NB4 (cell line): Measurements from ENCODE around the gene MED20.

Experiments
- DNase-seq: peaks from one replicate; pipeline ENCODE4 v3.0.0; 2010; ENCODE audit warnings: low read depth
- H3K4me3 ChIP-seq: one replicate; pipeline ENCODE4 v1.5.1; 2011; ENCODE audit warnings: mild to moderate bottlenecking, low read depth, low read length, moderate library complexity
- CTCF ChIP-seq: IDR thresholded peaks from one replicate; pipeline ENCODE4 v1.5.1; 2012; ENCODE audit warnings: low read depth, low read length
- MAX ChIP-seq: IDR thresholded peaks from 2 replicates; pipeline ENCODE4 v1.6.1; 2011; ENCODE audit warnings: low read depth, low read length
- MYC ChIP-seq: IDR thresholded peaks from 2 replicates; pipeline ENCODE4 v1.6.1; 2011; ENCODE audit warnings: low read depth, low read length
- POLR2A ChIP-seq: IDR thresholded peaks from 2 replicates; pipeline ENCODE4 v1.6.1; 2011; ENCODE audit warnings: mild to moderate bottlenecking; ENCODE audit not compliant: insufficient read length; ENCODE audit errors: extremely low read depth

Gene MED20

GRCh38 chr6:41938590-41939175 lies 17.7 kb upstream of the MED20 start:
- no peak for DNase-seq
- H3K4me3 ChIP-seq = peak overlapping the region; percentile 97
- TF ChIP-seq POLR2A (no peak), MAX (no peak), CTCF (no peak), MYC (no peak)

- DNase-seq = peak; percentile 98
- H3K4me3 ChIP-seq = peak overlapping the region; percentile 97
- TF ChIP-seq POLR2A (no peak), MYC (no peak), MAX (no peak; the same call in 1 of the 2 replicates), CTCF (no peak)
These were observed 17.1 kb upstream of the MED20 start for GRCh38 chr6:41937861-41938574.

- TF ChIP-seq MAX (no peak), CTCF (no peak), MYC (no peak), POLR2A (no peak)
- no peak for DNase-seq
- H3K4me3 ChIP-seq = peak overlapping the region; percentile 97
These were observed 16.5 kb upstream of the MED20 start for GRCh38 chr6:41937472-41937860.

DNA sequence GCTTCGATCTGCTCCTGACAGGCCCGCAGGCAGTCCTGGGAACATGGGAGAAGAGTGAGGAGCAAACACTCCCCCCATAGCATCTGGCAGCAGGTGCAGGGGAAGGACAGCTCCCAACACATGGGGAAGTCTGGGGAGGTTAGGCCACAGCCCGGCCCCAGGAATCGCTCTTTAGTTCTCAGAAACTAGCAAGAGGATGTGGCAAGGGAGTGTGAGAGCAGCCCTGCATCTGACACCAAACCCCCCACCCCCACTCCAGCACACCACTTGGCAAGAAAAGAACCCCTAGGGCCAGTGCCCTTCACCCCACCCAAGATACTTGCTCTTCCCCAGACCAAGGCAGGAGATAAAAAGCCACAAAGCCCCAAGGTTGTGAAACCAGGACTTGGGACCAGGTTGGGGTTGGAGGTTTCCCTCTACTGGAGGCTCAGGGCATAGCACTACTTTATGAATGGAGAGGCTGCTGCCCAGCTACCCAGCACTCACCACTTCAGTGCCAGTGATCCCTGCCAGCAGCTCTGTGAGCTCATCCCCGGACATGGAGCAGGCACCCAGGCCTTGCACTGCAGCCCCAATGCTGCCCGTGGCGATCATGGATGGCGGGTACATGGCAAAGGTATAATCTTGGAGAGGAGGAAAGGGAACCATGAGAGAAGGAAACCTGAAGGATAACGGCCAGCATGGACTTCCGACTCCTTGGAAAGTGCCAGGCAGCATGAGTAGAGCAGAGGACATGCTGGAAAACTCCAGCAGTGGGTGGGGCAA lies 15.3 kb upstream of the MED20 start:
- DNase-seq = peak; percentile 100
- TF ChIP-seq MAX (no peak; the same call in 1 of the 2 replicates), POLR2A (no peak), MYC (peak; percentile 76), CTCF (peak; percentile 88)
- peak overlapping the region; percentile 97 for H3K4me3 ChIP-seq

GRCh38 chr6:41935685-41936072 lies 14.7 kb upstream of the MED20 start:
- TF ChIP-seq CTCF (no peak), MAX (no peak), POLR2A (no peak), MYC (no peak)
- peak overlapping the region; percentile 17 for H3K4me3 ChIP-seq
- DNase-seq = peak; percentile 53
